ENCODE measurements around the gene NOX1.

DNA sequence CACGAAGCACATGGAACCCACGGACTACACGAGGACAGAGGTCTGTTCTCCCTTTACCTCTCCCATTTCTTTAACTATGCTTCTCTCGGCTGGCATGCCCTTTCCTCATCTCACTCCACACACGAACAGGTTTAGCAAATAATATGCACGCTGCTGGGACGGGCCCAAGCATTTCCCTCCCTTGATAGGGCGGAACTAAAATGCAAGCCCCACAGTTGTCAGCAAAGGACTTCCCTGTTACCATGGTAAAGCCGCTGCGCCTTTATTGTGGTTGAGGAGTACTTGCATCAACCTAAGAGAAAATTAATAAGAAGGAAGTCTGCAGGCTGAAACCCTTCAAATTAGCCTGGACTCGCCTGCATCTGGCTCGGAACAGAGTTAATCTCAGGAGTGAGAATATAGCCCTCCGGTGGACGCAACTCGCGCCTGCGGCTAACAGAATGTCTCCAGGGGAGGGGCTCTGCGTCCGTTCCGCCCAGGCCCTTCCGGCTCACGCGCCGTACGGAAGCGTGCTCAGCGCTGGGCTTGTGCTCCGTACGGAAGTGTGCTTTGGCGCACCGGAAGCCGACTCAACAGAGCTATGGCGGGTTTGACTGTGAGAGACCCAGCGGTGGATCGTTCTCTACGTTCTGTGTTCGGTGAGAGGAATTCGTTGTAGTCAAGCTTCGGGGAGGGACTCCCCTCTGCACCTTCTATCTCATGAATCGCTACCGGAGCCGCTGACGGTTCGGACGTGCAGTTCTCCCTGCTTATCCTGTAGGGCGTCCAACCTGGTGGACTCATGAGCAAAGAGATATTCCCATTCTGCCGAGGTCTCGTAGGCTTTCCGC, 54.1 kb downstream of the NOX1 start, which contains the start of gene CSTF2:
- TF ChIP-seq SP1 (IDR thresholded peaks at IDR 0.05) (no peak), TARDBP (IDR thresholded peaks at IDR 0.05) (no peak), NFRKB (IDR thresholded peaks at IDR 0.05) (no peak), ARNT (IDR thresholded peaks at IDR 0.05) (no peak), L3MBTL2 (conservative IDR thresholded peaks at IDR 0.05) (peak; percentile 99), CTBP1 (IDR thresholded peaks at IDR 0.05; ENCODE audit: borderline replicate concordance) (no peak), HDGF (IDR thresholded peaks at IDR 0.05; ENCODE audit: borderline replicate concordance) (no peak), FOXA1 (IDR thresholded peaks at IDR 0.05) (no peak), ELF4 (IDR thresholded peaks at IDR 0.05) (peak; percentile 46; the same call in 1 of the 2 replicates), FOXM1 (IDR thresholded peaks at IDR 0.05; ENCODE audit: borderline replicate concordance) (no peak)
- TF ChIP-seq, protein P1, sequence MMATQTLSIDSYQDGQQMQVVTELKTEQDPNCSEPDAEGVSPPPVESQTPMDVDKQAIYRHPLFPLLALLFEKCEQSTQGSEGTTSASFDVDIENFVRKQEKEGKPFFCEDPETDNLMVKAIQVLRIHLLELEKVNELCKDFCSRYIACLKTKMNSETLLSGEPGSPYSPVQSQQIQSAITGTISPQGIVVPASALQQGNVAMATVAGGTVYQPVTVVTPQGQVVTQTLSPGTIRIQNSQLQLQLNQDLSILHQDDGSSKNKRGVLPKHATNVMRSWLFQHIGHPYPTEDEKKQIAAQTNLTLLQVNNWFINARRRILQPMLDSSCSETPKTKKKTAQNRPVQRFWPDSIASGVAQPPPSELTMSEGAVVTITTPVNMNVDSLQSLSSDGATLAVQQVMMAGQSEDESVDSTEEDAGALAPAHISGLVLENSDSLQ (IDR thresholded peaks at IDR 0.05): no peak

Measured in HEK293T (cell line).